PC-3 (cell line): ENCODE data around the gene SPSB4.

ENCODE experiments used
- EZH2 ChIP-seq: fragments of 300-600 bp; sonication (generic); IDR thresholded peaks from one replicate; pipeline ENCODE4 v1.6.1; 2017; ENCODE audit warnings: antibody characterized with exemption, mild to moderate bottlenecking, low read length; ENCODE audit not compliant: unreplicated experiment
- EZH2phosphoT487 ChIP-seq: fragments of 300-600 bp; sonication (generic); IDR thresholded peaks from 2 replicates; pipeline ENCODE4 v1.6.1; 2018; ENCODE audit warnings: mild to moderate bottlenecking, antibody characterized with exemption, low read length, borderline replicate concordance
- TF ChIP-seq, protein P1 (sequence below): fragments of 300-600 bp; sonication (generic); conservative IDR thresholded peaks from 2 replicates; pipeline ENCODE4 v1.5.1; 2017; ENCODE audit warnings: antibody characterized with exemption, low read depth, mild to moderate bottlenecking, low read length

DNA sequence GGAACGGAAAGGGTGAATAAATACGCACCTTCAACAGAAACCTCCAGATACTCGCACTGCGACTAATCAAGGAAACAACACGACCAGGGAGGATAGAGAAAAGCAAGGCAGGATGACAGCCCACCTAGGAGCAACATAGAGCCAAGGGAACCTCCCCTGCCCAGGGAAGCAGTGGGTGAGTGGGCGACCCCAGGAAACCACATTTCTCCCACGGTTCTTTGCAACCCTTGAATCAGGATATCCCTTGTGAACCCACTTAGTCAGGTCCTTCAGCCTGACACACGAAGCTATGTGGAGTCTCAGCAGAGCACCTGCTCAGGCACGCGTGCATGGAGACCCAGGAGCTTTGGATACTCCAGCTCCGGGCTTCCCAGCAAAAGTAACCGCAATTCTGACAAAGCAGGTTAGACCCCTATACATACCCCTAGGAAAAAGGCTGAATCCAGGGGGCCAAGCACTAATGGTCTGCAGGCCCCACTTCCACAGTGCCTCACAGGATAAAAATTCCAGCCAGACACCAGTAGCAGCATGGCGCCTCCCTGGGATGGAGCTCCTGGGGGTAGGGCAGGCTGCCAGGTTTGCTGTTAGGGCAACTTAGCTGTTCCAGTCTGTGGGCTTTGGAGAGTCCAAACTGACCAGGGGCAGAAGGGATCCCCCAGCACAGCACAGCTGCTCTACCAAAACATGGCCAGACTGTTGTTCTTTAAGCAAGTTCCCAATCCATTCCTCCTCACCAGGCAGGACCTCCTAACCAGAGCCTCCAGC, 142.1 kb downstream of the SPSB4 start:
- TF ChIP-seq, protein P1, sequence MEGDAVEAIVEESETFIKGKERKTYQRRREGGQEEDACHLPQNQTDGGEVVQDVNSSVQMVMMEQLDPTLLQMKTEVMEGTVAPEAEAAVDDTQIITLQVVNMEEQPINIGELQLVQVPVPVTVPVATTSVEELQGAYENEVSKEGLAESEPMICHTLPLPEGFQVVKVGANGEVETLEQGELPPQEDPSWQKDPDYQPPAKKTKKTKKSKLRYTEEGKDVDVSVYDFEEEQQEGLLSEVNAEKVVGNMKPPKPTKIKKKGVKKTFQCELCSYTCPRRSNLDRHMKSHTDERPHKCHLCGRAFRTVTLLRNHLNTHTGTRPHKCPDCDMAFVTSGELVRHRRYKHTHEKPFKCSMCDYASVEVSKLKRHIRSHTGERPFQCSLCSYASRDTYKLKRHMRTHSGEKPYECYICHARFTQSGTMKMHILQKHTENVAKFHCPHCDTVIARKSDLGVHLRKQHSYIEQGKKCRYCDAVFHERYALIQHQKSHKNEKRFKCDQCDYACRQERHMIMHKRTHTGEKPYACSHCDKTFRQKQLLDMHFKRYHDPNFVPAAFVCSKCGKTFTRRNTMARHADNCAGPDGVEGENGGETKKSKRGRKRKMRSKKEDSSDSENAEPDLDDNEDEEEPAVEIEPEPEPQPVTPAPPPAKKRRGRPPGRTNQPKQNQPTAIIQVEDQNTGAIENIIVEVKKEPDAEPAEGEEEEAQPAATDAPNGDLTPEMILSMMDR: no peak
- TF ChIP-seq EZH2 (no peak), EZH2phosphoT487 (no peak)
